Neural progenitor cell (in vitro differentiated cells): ENCODE data around the gene TRAF6. TPM values are rescaled to one million over a fixed set of nuclear protein-coding genes. Genes with fewer than 3 reads are reported as not detected.

Experiments used
- DNase-seq: peaks from one replicate; pipeline ENCODE4 v3.0.0-alpha.2; 2016; ENCODE audit warnings: low spot score
- H2AFZ ChIP-seq: fragments of 200-600 bp; sonication (generic); replicated peaks from 2 replicates; pipeline ENCODE4 v1.6.1; 2016; ENCODE audit warnings: antibody characterized with exemption
- H3F3A ChIP-seq: fragments of 200-600 bp; sonication (generic); 2 replicates; pipeline ENCODE4 v1.6.1; 2016; ENCODE audit warnings: antibody characterized with exemption, low read depth
- H3K27ac ChIP-seq: fragments of 200-600 bp; sonication (generic); 2 replicates; pipeline ENCODE4 v1.5.1; 2016; ENCODE audit warnings: mild to moderate bottlenecking
- H3K27me3 ChIP-seq: fragments of 200-600 bp; sonication (generic); 2 replicates; pipeline ENCODE4 v1.6.1; 2016; ENCODE audit warnings: mild to moderate bottlenecking, moderate library complexity
- H3K36me3 ChIP-seq: fragments of 200-600 bp; sonication (generic); 2 replicates; pipeline ENCODE4 v1.5.1; 2016
- H3K4me1 ChIP-seq: fragments of 200-600 bp; sonication (generic); 2 replicates; pipeline ENCODE4 v1.6.1; 2016; ENCODE audit warnings: mixed run types
- H3K4me2 ChIP-seq: fragments of 200-600 bp; sonication (generic); 2 replicates; pipeline ENCODE4 v1.6.1; 2016
- H3K4me3 ChIP-seq: fragments of 200-600 bp; sonication (generic); 2 replicates; pipeline ENCODE4 v1.5.1; 2016
- H3K79me2 ChIP-seq: fragments of 200-600 bp; sonication (generic); 2 replicates; pipeline ENCODE4 v1.6.1; 2016; ENCODE audit warnings: low read depth
- H3K9ac ChIP-seq: fragments of 200-600 bp; sonication (generic); 2 replicates; pipeline ENCODE4 v1.6.1; 2016
- H3K9me3 ChIP-seq: fragments of 200-600 bp; sonication (generic); 2 replicates; pipeline ENCODE4 v1.5.1; 2016; ENCODE audit warnings: low read depth
- H4K20me1 ChIP-seq: fragments of 200-600 bp; sonication (generic); 2 replicates; pipeline ENCODE4 v1.6.1; 2016; ENCODE audit warnings: low read depth
- H3K27ac Mint-ChIP-seq: 3 replicates; pipeline ENCODE4 v1.8.0; 2021; ENCODE audit warnings: mixed read lengths
- H3K27me3 Mint-ChIP-seq: 2 replicates; pipeline ENCODE4 v1.8.0; 2022; ENCODE audit warnings: low read depth, mild to moderate bottlenecking, inconsistent platforms, moderate library complexity, mixed read lengths; ENCODE audit not compliant: insufficient read depth
- H3K36me3 Mint-ChIP-seq: 3 replicates; pipeline ENCODE4 v1.8.0; 2021; ENCODE audit warnings: mixed read lengths
- H3K4me1 Mint-ChIP-seq: 3 replicates; pipeline ENCODE4 v1.8.0; 2021; ENCODE audit warnings: mixed read lengths
- H3K4me3 Mint-ChIP-seq: 3 replicates; pipeline ENCODE4 v1.8.0; 2021; ENCODE audit warnings: mild to moderate bottlenecking, moderate library complexity, mixed read lengths
- H3K9me3 Mint-ChIP-seq: 3 replicates; pipeline ENCODE4 v1.8.0; 2020; ENCODE audit warnings: mixed read lengths
- EZH2 ChIP-seq: fragments of 200-600 bp; sonication (generic); IDR thresholded peaks from 2 replicates; pipeline ENCODE4 v1.6.1; 2017; ENCODE audit warnings: antibody characterized with exemption, mild to moderate bottlenecking, moderate library complexity
- EZH2phosphoT487 ChIP-seq: fragments of 200-600 bp; sonication (generic); IDR thresholded peaks from 2 replicates; pipeline ENCODE4 v1.6.1; 2017; ENCODE audit warnings: antibody characterized with exemption
- total RNA-seq: library from RNA; depleted of rRNA; stranded (reverse); fragments of >200 nt; gene quantifications from 2 replicates; pipeline ENCODE4 v1.2.3, GENCODE V29; 2015; ENCODE audit warnings: low replicate concordance
- TF ChIP-seq, protein P1 (sequence below): fragments of 200-600 bp; sonication (generic); IDR thresholded peaks from 2 replicates; pipeline ENCODE4 v1.5.1; 2017; ENCODE audit warnings: antibody characterized with exemption, mild to moderate bottlenecking

Gene TRAF6
- total RNA-seq, 1 donor from 2014 or later, result 11.5 TPM

DNA sequence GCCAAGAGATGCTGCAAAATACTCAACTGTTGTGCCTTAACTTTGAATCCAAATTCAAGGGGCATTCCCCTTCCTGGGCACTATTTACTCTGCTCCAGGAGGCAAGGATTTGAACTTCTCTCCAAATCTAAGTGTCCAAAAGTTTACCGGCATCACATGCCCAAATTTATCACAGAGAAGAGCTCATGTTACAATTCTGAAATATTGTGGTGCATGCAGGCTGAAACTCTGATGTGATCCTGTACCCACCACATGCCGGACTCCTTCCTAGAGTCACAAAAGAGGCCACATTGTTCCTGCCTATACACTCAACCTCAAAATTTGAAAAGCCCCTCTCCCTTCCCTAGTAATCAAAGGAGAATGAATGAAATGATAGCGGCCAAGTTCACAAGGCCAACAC, 1.3 kb downstream of the TRAF6 start:
- Mint-ChIP-seq H3K9me3 (no peaks in the 10 kb centered on the region), H3K4me1 (peaks cover 16% of the 10 kb centered on the region), H3K4me3 (peak overlapping the region; percentile 96), H3K36me3 (peaks cover 9% of the 10 kb centered on the region), H3K27ac (peak overlapping the region; percentile 46), H3K27me3 (peaks cover 2% of the 10 kb centered on the region)
- H3K27me3 ChIP-seq, result peaks cover 27% of the 10 kb centered on the region
- no peak overlapping the region for H2AFZ ChIP-seq
- H3K27ac ChIP-seq, result no peak overlapping the region
- peaks cover 16% of the 10 kb centered on the region for H3F3A ChIP-seq
- TF ChIP-seq EZH2, result no peak
- TF ChIP-seq EZH2phosphoT487, result no peak
- TF ChIP-seq, protein P1, sequence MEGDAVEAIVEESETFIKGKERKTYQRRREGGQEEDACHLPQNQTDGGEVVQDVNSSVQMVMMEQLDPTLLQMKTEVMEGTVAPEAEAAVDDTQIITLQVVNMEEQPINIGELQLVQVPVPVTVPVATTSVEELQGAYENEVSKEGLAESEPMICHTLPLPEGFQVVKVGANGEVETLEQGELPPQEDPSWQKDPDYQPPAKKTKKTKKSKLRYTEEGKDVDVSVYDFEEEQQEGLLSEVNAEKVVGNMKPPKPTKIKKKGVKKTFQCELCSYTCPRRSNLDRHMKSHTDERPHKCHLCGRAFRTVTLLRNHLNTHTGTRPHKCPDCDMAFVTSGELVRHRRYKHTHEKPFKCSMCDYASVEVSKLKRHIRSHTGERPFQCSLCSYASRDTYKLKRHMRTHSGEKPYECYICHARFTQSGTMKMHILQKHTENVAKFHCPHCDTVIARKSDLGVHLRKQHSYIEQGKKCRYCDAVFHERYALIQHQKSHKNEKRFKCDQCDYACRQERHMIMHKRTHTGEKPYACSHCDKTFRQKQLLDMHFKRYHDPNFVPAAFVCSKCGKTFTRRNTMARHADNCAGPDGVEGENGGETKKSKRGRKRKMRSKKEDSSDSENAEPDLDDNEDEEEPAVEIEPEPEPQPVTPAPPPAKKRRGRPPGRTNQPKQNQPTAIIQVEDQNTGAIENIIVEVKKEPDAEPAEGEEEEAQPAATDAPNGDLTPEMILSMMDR, result no peak
- DNase-seq, result no peak
- peak overlapping the region; percentile 85 for H3K4me2 ChIP-seq
- no peaks in the 10 kb centered on the region for H3K36me3 ChIP-seq
- peak overlapping the region; percentile 89 for H3K4me3 ChIP-seq
- H3K4me1 ChIP-seq, result peaks cover 5% of the 10 kb centered on the region
- H4K20me1 ChIP-seq, result peaks cover 28% of the 10 kb centered on the region
- peaks cover 40% of the 10 kb centered on the region for H3K79me2 ChIP-seq
- H3K9ac ChIP-seq, result no peak overlapping the region
- H3K9me3 ChIP-seq, result no peaks in the 10 kb centered on the region

DNA sequence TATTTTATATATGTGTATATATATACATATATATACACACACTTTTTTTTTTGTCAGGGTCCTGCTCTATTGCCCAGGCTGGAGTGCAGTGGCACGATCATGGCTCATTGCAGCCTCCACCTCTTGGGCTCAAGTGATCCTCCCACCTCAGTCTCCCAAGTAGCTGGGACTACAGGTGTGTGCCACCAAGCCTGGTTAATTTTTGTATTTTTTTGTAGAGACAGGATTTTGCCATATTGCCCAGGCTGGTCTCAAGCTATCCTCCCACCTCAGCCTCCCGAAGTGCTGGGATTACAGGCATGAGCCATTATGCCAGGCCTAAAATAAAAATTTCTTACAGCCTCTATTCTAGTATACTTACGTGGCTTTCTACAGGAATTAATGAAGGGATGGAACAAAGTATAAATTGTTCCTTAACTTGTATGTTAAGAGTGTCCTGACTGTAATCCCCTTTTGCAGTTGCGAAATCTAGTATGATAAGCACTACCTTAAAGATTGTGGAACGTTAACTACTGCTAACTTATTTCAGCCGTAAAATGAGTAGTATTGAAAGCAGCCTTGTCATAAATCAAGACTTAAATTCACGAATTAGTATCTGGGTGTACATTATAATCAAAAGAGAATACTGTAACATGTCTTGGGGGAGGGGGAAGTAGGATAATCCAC, 2.1 kb downstream of the TRAF6 start:
- DNase-seq, result no peak
- no peak for TF ChIP-seq EZH2phosphoT487
- Mint-ChIP-seq H3K4me3 (peak overlapping the region; percentile 96), H3K4me1 (peaks cover 16% of the 10 kb centered on the region), H3K36me3 (peaks cover 9% of the 10 kb centered on the region), H3K9me3 (no peaks in the 10 kb centered on the region), H3K27me3 (peaks cover 2% of the 10 kb centered on the region), H3K27ac (no peak overlapping the region)
- H3F3A ChIP-seq, result peaks cover 16% of the 10 kb centered on the region
- peak overlapping the region; percentile 85 for H3K4me2 ChIP-seq
- H3K4me3 ChIP-seq, result peak overlapping the region; percentile 89
- H3K79me2 ChIP-seq, result peaks cover 48% of the 10 kb centered on the region
- no peak overlapping the region for H3K9ac ChIP-seq
- H3K4me1 ChIP-seq, result peaks cover 5% of the 10 kb centered on the region
- H3K27me3 ChIP-seq, result peaks cover 24% of the 10 kb centered on the region
- no peak overlapping the region for H2AFZ ChIP-seq
- no peaks in the 10 kb centered on the region for H3K36me3 ChIP-seq
- no peak overlapping the region for H3K27ac ChIP-seq
- peaks cover 28% of the 10 kb centered on the region for H4K20me1 ChIP-seq
- H3K9me3 ChIP-seq, result no peaks in the 10 kb centered on the region

DNA sequence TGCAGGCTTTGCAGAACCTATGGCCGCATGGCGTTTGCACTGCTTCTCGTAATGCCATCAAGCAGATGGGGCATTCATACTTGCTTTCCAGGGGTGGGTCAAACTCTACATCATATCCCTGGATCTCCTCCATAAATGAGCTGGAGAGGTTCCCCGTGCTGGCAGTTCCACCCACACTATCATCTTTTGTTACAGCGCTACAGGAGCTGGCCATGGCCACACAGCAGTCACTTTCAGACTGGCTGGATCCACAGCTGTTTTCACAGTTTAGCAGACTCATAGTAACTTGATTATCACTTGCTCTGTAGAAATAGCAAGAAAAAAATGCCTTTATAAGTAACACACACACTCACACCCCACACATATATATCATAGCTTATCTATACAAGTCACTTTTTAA, 8.8 kb downstream of the TRAF6 start:
- Histone ChIP-seq H3K4me1 (no peaks in the 10 kb centered on the region), H3K36me3 (peaks cover 10% of the 10 kb centered on the region), H3K4me3 (no peak overlapping the region), H2AFZ (no peak overlapping the region), H3K4me2 (peak overlapping the region; percentile 29), H3K79me2 (peaks cover 42% of the 10 kb centered on the region), H4K20me1 (peaks cover 3% of the 10 kb centered on the region), H3K9ac (no peak overlapping the region), H3K27me3 (no peaks in the 10 kb centered on the region), H3F3A (peaks cover 3% of the 10 kb centered on the region), H3K27ac (no peak overlapping the region), H3K9me3 (no peaks in the 10 kb centered on the region)
- Mint-ChIP-seq H3K4me1 (peaks cover 33% of the 10 kb centered on the region), H3K27me3 (no peaks in the 10 kb centered on the region), H3K27ac (peak overlapping the region; percentile 97), H3K4me3 (peak overlapping the region; percentile 59), H3K9me3 (no peaks in the 10 kb centered on the region), H3K36me3 (peaks cover 16% of the 10 kb centered on the region)
- TF ChIP-seq, protein P1, result no peak
- TF ChIP-seq EZH2phosphoT487 (no peak), EZH2 (no peak)
- no peak for DNase-seq

DNA sequence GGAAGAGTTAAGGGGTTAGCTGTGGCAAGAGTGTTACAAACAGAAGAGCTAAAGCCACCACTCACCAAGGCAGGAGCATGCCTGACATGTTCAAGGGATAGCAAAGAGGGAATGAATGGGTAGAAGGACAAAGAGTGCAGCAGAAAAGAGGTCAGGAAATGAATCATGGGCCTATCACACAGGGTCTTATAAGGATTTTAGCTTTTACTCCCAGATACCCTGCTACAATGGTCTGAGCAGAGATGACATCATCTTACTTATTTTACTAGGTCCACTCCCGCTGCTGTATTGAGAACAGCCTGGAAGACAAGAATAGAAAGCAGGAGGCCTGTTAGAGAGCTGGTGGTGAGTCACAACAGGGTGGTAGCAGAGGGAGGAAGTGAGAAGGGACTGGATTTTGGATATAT, 9.8 kb downstream of the TRAF6 start:
- H3K36me3 ChIP-seq, result peaks cover 10% of the 10 kb centered on the region
- H3K4me1 Mint-ChIP-seq, result peaks cover 33% of the 10 kb centered on the region
- peak; percentile 30 for DNase-seq
- peak overlapping the region; percentile 4 for H3K4me3 Mint-ChIP-seq
- H3K4me2 ChIP-seq, result peak overlapping the region; percentile 29
- H3K27me3 Mint-ChIP-seq, result no peaks in the 10 kb centered on the region
- peaks cover 39% of the 10 kb centered on the region for H3K79me2 ChIP-seq
- H3K9ac ChIP-seq, result no peak overlapping the region
- H3K27ac ChIP-seq, result no peak overlapping the region
- no peaks in the 10 kb centered on the region for H4K20me1 ChIP-seq
- no peak overlapping the region for H2AFZ ChIP-seq
- TF ChIP-seq EZH2 (no peak), EZH2phosphoT487 (no peak)
- TF ChIP-seq, protein P1, result no peak
- H3K4me1 ChIP-seq, result no peaks in the 10 kb centered on the region
- H3K9me3 Mint-ChIP-seq, result no peaks in the 10 kb centered on the region
- H3K36me3 Mint-ChIP-seq, result peaks cover 16% of the 10 kb centered on the region
- peak overlapping the region; percentile 96 for H3K27ac Mint-ChIP-seq
- H3F3A ChIP-seq, result peaks cover 3% of the 10 kb centered on the region
- no peaks in the 10 kb centered on the region for H3K9me3 ChIP-seq
- no peak overlapping the region for H3K4me3 ChIP-seq
- H3K27me3 ChIP-seq, result no peaks in the 10 kb centered on the region
